B cell (primary cell): ENCODE measurements around the gene MRPL52. TPM values are rescaled to one million over a fixed set of nuclear protein-coding genes. Genes with fewer than 3 reads are reported as not detected.
A peak's percentile ranks its signal among the peaks of the same experiment; 100 is the strongest.
"Not testable (repeated sequence)": the region's sequence is repeated elsewhere in the genome, so short reads cannot be mapped to it uniquely, and the experiment has no call there.

ENCODE experiments used
- ATAC-seq: fragments of 200-7000 bp; cut with Tn5 transposase; one replicate; pipeline ENCODE4 v1.10.0; 2021; ENCODE audit warnings: low read depth, mild to moderate bottlenecking, moderate number of reproducible peaks, moderate library complexity
- CTCF ChIA-PET: fragments of 350-600 bp; sonication (Branson Sonifier 250); formaldehyde crosslinking; loops from one replicate; lab custom pipeline; 2021; ENCODE audit warnings: antibody characterized with exemption, inconsistent platforms; lab: Charles Lee
- POLR2A ChIA-PET: fragments of 350-600 bp; sonication (Branson Sonifier 250); formaldehyde crosslinking; loops from one replicate; lab custom pipeline; 2021; ENCODE audit warnings: antibody characterized with exemption; lab: Charles Lee
- DNase-seq: peaks from one replicate; pipeline ENCODE4 v3.0.0; 2013
- H2AFZ ChIP-seq: 2 replicates; pipeline ENCODE4 v1.6.1; 2012; ENCODE audit warnings: mild to moderate bottlenecking, low read depth, low read length; ENCODE audit not compliant: insufficient read depth, poor library complexity, severe bottlenecking
- H3K27ac ChIP-seq, 2 donors: 1 replicate in 1 of 2; 2 replicates in 1 of 2; pipeline ENCODE4 v1.5.1; 2012 to 2013; ENCODE audit warnings: low read length in 2 of 2, mild to moderate bottlenecking in 2 of 2, moderate library complexity in 1 of 2
- H3K27me3 ChIP-seq, 4 experiments: fragments of 200-600 bp in 1 of 4; sonication (generic) in 1 of 4; replicated peaks in 1 of 4; 1 replicate in 2 of 4; 2 replicates in 2 of 4; pipeline versions ENCODE4 v1.6.1 to v1.7.0; 2013 to 2016; ENCODE audit warnings: low read length in 3 of 4, mild to moderate bottlenecking in 2 of 4, mixed read lengths in 1 of 4, moderate library complexity in 1 of 4; ENCODE audit not compliant: insufficient read depth in 4 of 4, control insufficient read depth in 3 of 4; ENCODE audit errors: control extremely low read depth in 1 of 4
- H3K36me3 ChIP-seq, 2 experiments: replicated peaks in 1 of 2; 1 replicate in 1 of 2; 2 replicates in 1 of 2; pipeline versions ENCODE4 v1.6.1 to v1.7.1; 2013; ENCODE audit warnings: low read length in 1 of 2; ENCODE audit not compliant: insufficient read depth in 2 of 2, control insufficient read depth in 1 of 2; ENCODE audit errors: control extremely low read depth in 1 of 2, extremely low read depth in 1 of 2
- H3K4me1 ChIP-seq, 2 donors: fragments of 200-600 bp in 1 of 2; sonication (generic) in 1 of 2; 1 replicate in 1 of 2; 2 replicates in 1 of 2; pipeline versions ENCODE4 v1.5.1 to v1.6.1; 2013 to 2017; ENCODE audit warnings: low read length in 2 of 2; ENCODE audit not compliant: control insufficient read depth in 2 of 2, insufficient read depth in 2 of 2
- H3K4me2 ChIP-seq: replicated peaks from 2 replicates; pipeline ENCODE3; 2012; ENCODE audit warnings: mild to moderate bottlenecking, low read depth, low read length; ENCODE audit not compliant: poor library complexity, severe bottlenecking
- H3K4me3 ChIP-seq, 5 experiments: fragments of 200-600 bp in 1 of 5; sonication (generic) in 1 of 5; 1 replicate in 3 of 5; 2 replicates in 2 of 5; pipeline versions ENCODE4 v1.5.1 to v1.7.0; 2011 to 2016; ENCODE audit warnings: low read length in 4 of 5, mild to moderate bottlenecking in 4 of 5, low read depth in 2 of 5, control low read depth in 1 of 5, moderate library complexity in 1 of 5; ENCODE audit not compliant: insufficient read depth in 1 of 5; ENCODE audit errors: control extremely low read depth in 1 of 5, extremely low read depth in 1 of 5
- H3K79me2 ChIP-seq: fragments of 200-600 bp; sonication (generic); one replicate; pipeline ENCODE4 v1.6.0; 2016; ENCODE audit warnings: low read length; ENCODE audit not compliant: control insufficient read depth, insufficient read depth
- H3K9ac ChIP-seq: fragments of 200-600 bp; sonication (generic); 2 replicates; pipeline ENCODE4 v1.6.1; 2017; ENCODE audit warnings: mild to moderate bottlenecking, low read length, moderate library complexity
- H3K9me3 ChIP-seq, 3 donors: one replicate each; pipeline versions ENCODE4 v1.6.1 to v1.7.1; 2013; ENCODE audit warnings: low read length in 2 of 3; ENCODE audit not compliant: control insufficient read depth in 2 of 3, insufficient read depth in 1 of 3; ENCODE audit errors: control extremely low read depth in 1 of 3
- H4K20me1 ChIP-seq: 2 replicates; pipeline ENCODE4 v1.6.0; 2012; ENCODE audit warnings: mild to moderate bottlenecking, low read length; ENCODE audit not compliant: insufficient read depth, control insufficient read depth, poor library complexity, severe bottlenecking
- H3K27ac Mint-ChIP-seq: one replicate; pipeline ENCODE4 v1.8.0; 2021; ENCODE audit warnings: mixed read lengths
- H3K27me3 Mint-ChIP-seq: one replicate; pipeline ENCODE4 v1.8.0; 2021; ENCODE audit warnings: mixed read lengths
- H3K4me1 Mint-ChIP-seq: one replicate; pipeline ENCODE4 v1.8.0; 2021; ENCODE audit warnings: mixed read lengths
- H3K4me3 Mint-ChIP-seq: one replicate; pipeline ENCODE4 v1.8.0; 2021; ENCODE audit warnings: mixed read lengths
- H3K9me3 Mint-ChIP-seq: one replicate; pipeline ENCODE4 v1.8.0; 2022; ENCODE audit warnings: mixed read lengths; ENCODE audit not compliant: insufficient read depth
- EZH2 ChIP-seq: IDR thresholded peaks from 2 replicates; pipeline ENCODE4 v1.6.1; 2012; ENCODE audit warnings: borderline replicate concordance, low read depth, mild to moderate bottlenecking, moderate library complexity, low read length; ENCODE audit not compliant: insufficient read depth, poor library complexity, severe bottlenecking
- whole genome bisulfite sequencing: methylation state at CpG from one replicate; pipeline ENCODE4 v1.1.5; 2013; ENCODE audit warnings: missing lambda C conversion rate; ENCODE audit not compliant: insufficient coverage; 5-methylcytosine and 5-hydroxymethylcytosine counted together
- intact Hi-C: fragments of 100-400 bp; cut with micrococcal nuclease; formaldehyde crosslinking; loops from one replicate; pipeline ENCODE4 v1.10.0; 2022
- polyA plus RNA-seq: library from polyadenylated mRNA; depleted of rRNA; stranded (reverse); fragments of >200 nt; gene quantifications from 2 replicates; pipeline ENCODE4 v1.2.3, GENCODE V29; 2012
- total RNA-seq, 2 donors: library from RNA; stranded (reverse); fragments of 120-200 nt in 1 of 2; gene quantifications; 1 replicate in 1 of 2; 2 replicates in 1 of 2; pipeline versions ENCODE4 v1.2.3 to v1.2.4, GENCODE V29; 2013 to 2022
- TF ChIP-seq, protein P1 (sequence below): fragments of 200-600 bp; IDR thresholded peaks from one replicate; pipeline ENCODE4 v1.8.0; 2022; ENCODE audit warnings: antibody characterized with exemption, mild to moderate bottlenecking

MRPL52 gene
- total and polyA plus RNA-seq, 2 donors (not counting 1 experiment from before 2014, with no cell fraction given), result 37.4 to 91.6 TPM

GRCh38 chr14:22803687-22803974 lies 26.1 kb upstream of the MRPL52 start:
- peak overlapping the region; percentile 51 for H3K4me2 ChIP-seq
- ChIA-PET CTCF (interaction anchor here (0.7 to 14.9 kb wide), 7 partner anchors 9 to 248 kb away, joined by 3 to 129 read pairs (median 5); no protein-coding TSS in a partner anchor), POLR2A (interaction anchor here (0.7 to 2.8 kb wide), 9 partner anchors 8 to 50 kb away, joined by 3 to 9 read pairs (median 5); partner anchors contain the start of gene SLC7A7)
- peak overlapping the region; percentile 7 to 71 for H3K27ac ChIP-seq
- H2AFZ ChIP-seq, result peak overlapping the region; percentile 29
- peaks cover 0 to 1% of the 10 kb centered on the region in 2 experiments for H3K36me3 ChIP-seq
- no peaks in the 10 kb centered on the region for H3K27me3 ChIP-seq
- no peak overlapping the region for H3K4me3 ChIP-seq
- peaks cover 19% of the 10 kb centered on the region for H3K79me2 ChIP-seq
- no peaks in the 10 kb centered on the region for H3K9me3 Mint-ChIP-seq
- 83% methylated on average over 2 of the region's 3 CpGs for WGBS
- intact Hi-C loops, result loop anchor here (1.0 kb wide), 3 partner anchors 8 to 13 kb away; no protein-coding TSS in a partner anchor
- H3K9me3 ChIP-seq, result peaks cover 0 to 4% (median 0%) of the 10 kb centered on the region in 3 donors
- no peak for TF ChIP-seq EZH2
- TF ChIP-seq, protein P1, sequence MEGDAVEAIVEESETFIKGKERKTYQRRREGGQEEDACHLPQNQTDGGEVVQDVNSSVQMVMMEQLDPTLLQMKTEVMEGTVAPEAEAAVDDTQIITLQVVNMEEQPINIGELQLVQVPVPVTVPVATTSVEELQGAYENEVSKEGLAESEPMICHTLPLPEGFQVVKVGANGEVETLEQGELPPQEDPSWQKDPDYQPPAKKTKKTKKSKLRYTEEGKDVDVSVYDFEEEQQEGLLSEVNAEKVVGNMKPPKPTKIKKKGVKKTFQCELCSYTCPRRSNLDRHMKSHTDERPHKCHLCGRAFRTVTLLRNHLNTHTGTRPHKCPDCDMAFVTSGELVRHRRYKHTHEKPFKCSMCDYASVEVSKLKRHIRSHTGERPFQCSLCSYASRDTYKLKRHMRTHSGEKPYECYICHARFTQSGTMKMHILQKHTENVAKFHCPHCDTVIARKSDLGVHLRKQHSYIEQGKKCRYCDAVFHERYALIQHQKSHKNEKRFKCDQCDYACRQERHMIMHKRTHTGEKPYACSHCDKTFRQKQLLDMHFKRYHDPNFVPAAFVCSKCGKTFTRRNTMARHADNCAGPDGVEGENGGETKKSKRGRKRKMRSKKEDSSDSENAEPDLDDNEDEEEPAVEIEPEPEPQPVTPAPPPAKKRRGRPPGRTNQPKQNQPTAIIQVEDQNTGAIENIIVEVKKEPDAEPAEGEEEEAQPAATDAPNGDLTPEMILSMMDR, result no peak
- H3K4me1 Mint-ChIP-seq, result peaks cover 79% of the 10 kb centered on the region
- peak overlapping the region; percentile 82 for H3K4me3 Mint-ChIP-seq
- DNase-seq, result no peak
- peaks cover 25 to 45% of the 10 kb centered on the region in 2 donors for H3K4me1 ChIP-seq
- H3K9ac ChIP-seq, result no peak overlapping the region
- ATAC-seq, result peak; percentile 54
- H3K27me3 Mint-ChIP-seq, result no peaks in the 10 kb centered on the region
- H3K27ac Mint-ChIP-seq, result peak overlapping the region; percentile 94
- H4K20me1 ChIP-seq, result no peaks in the 10 kb centered on the region

DNA sequence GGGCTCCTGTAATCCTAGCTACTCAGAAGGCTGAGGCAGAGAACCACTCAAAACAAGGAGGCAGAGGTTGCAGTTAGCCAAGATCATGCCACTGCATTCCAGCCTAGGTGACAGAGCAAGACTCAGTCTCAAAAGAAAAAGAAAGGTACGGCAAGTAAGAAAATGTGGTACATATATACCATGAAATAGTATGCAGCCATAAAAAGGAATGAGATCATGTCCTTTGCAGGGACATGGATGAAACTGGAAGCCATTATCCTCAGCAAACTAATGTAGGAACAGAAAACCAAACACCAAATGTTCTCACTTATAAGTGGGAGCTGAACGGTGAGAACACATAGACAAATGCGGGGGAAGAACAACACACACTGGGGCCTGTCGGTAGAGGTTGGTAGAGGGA lies 24.5 kb upstream of the MRPL52 start:
- ATAC-seq, H3K9me3 ChIP-seq, H3K27me3 ChIP-seq, H3K4me2 ChIP-seq, H2AFZ ChIP-seq, H3K9me3 Mint-ChIP-seq, H3K4me3 ChIP-seq, H3K9ac ChIP-seq, H3K27me3 Mint-ChIP-seq, H3K4me3 Mint-ChIP-seq, DNase-seq, H3K36me3 ChIP-seq, H4K20me1 ChIP-seq: not testable (repeated sequence)
- WGBS, result 100% methylated on average over 2 of the region's 4 CpGs
- CTCF ChIA-PET, result interaction anchor here (1.1 to 14.9 kb wide), 6 partner anchors 8 to 235 kb away, joined by 3 to 129 read pairs (median 6); no protein-coding TSS in a partner anchor
- peaks cover 25 to 46% of the 10 kb centered on the region in 2 donors for H3K4me1 ChIP-seq
- intact Hi-C loops, result loop anchor here (2.0 kb wide), 1 partner anchor 14 kb away; no protein-coding TSS in a partner anchor
- POLR2A ChIA-PET, result interaction anchor here (0.6 to 2.8 kb wide), 4 partner anchors 11 to 29 kb away, joined by 3 to 9 read pairs (median 5); no protein-coding TSS in a partner anchor
- Mint-ChIP-seq H3K4me1 (peaks cover 73% of the 10 kb centered on the region), H3K27ac (peak overlapping the region; percentile 94)
- peak overlapping the region in 1 of 2 donors; percentile 48 for H3K27ac ChIP-seq
- H3K79me2 ChIP-seq, result peaks cover 19% of the 10 kb centered on the region
